ENCODE measurements around the gene SRXN1. TPM values are rescaled to one million over a fixed set of nuclear protein-coding genes. Genes with fewer than 3 reads are reported as not detected.

Gene SRXN1
- total and polyA plus RNA-seq, 9 donors = 8.4 to 13.7 (median 10.6) TPM

DNA sequence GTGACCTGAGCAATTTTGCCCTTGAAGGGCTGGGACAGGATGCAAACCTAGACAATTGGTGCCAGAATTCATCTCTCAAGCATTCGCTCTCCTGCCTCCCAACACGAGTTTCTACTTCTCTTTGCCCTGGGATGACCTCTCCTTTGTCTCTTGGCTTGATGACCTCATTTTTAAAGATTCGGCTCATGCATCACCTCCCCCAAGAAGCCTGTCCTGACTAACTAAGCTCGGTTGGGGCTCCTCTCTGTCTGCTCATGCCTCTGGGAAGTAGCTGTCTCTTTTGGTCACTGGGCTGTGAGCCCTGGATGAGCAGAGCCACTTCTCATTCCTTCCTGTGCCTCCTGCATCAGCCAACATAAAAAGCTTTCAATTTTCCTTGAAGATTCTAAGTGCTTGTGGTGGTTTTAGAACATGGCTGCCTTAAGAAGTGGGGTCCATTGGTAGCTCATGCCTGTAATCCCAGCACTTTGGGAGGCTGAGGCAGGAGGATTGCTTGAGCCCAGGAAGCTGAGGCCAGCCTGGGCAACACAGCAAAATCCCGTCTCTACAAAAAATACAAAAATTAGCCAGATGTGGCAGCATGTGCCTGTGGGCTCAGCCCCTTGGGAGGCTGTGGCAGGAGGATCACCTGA, 31.8 kb downstream of the SRXN1 start:
- Histone ChIP-seq H3K9me3 (replicated peaks; ENCODE audit: control insufficient read depth, low read depth, low read length) (peaks cover 6% of the 10 kb centered on the region), H3K27me3 (ENCODE audit: control insufficient read depth, insufficient read depth, low read length) (peaks cover 2% of the 10 kb centered on the region)

GRCh38 chr20:620246-620645, 32.8 kb downstream of the SRXN1 start:
- Histone ChIP-seq H3K27ac (ENCODE audit: low read length) (no peak overlapping the region), H3K4me1 (ENCODE audit: control insufficient read depth, insufficient read depth, low read length) (peaks cover 4% of the 10 kb centered on the region), H3K4me3 (ENCODE audit: low read length) (no peak overlapping the region), H3K9me3 (replicated peaks; ENCODE audit: control insufficient read depth, low read depth, low read length) (peaks cover 6% of the 10 kb centered on the region), H3K36me3 (ENCODE audit: control insufficient read depth, insufficient read depth, low read length) (no peaks in the 10 kb centered on the region), H3K27me3 (ENCODE audit: control insufficient read depth, insufficient read depth, low read length) (peaks cover 2% of the 10 kb centered on the region)
- no peak for DNase-seq
- 3% methylated on average over 5 of the region's 7 CpGs for WGBS (ENCODE audit: insufficient coverage)

More for the DNA sequence above, 31.8 kb downstream of the SRXN1 start:
- Histone ChIP-seq H3K27ac (ENCODE audit: low read length) (no peak overlapping the region), H3K36me3 (ENCODE audit: control insufficient read depth, insufficient read depth, low read length) (no peaks in the 10 kb centered on the region), H3K4me3 (ENCODE audit: low read length) (no peak overlapping the region), H3K4me1 (ENCODE audit: control insufficient read depth, insufficient read depth, low read length) (peaks cover 4% of the 10 kb centered on the region)
- no peak for DNase-seq
- 37% methylated on average over 4 of the region's 5 CpGs for WGBS (ENCODE audit: insufficient coverage)

- Histone ChIP-seq H3K36me3 (ENCODE audit: control insufficient read depth, insufficient read depth, low read length) (no peaks in the 10 kb centered on the region), H3K4me3 (ENCODE audit: low read length) (no peak overlapping the region), H3K27ac (ENCODE audit: low read length) (no peak overlapping the region), H3K9me3 (replicated peaks; ENCODE audit: control insufficient read depth, low read depth, low read length) (peaks cover 6% of the 10 kb centered on the region), H3K4me1 (ENCODE audit: control insufficient read depth, insufficient read depth, low read length) (peaks cover 4% of the 10 kb centered on the region), H3K27me3 (ENCODE audit: control insufficient read depth, insufficient read depth, low read length) (peaks cover 2% of the 10 kb centered on the region)
- DNase-seq = no peak
- WGBS (ENCODE audit: insufficient coverage) = 90% methylated on average over 4 of the region's 5 CpGs
Observed at GRCh38 chr20:618980-619379, 34.0 kb downstream of the SRXN1 start.

DNA sequence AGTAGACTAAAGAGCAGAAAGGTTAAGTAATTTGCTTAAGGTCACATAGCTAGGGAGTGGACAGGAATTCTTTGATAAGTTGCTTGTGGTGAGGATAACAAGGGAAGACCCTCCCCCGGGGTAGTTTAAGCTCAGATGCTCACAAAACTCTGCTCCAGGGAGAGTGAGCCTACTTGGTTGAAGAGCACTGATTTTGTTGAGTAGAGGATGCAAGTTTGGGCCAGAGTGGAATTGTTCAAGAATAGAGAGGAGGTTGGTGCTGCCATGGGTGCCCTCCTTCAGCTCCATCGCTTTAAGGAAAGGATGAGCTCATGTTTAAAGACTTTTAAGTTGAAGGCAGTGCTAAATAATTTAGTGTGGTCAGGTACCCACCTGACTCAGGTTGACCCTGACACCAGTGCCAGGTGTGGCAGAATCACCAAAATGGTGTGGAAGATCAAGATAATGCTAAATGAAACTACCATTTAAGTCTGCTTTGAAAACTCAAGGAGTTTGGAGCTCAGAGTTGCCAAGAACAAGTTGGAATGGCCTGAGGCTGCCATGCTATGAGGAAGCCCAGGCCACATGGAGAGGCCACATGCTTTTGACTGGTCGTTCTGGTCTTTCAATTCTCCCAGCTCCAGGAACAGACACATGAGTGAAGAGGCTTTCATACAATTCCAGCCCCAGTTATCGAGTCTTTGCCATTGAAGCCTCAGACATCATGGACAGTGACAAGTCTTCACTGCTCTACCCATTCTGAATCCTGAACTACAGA, 34.9 kb downstream of the SRXN1 start:
- Histone ChIP-seq H3K4me3 (ENCODE audit: low read length) (no peak overlapping the region), H3K27me3 (ENCODE audit: control insufficient read depth, insufficient read depth, low read length) (peaks cover 4% of the 10 kb centered on the region)

DNA sequence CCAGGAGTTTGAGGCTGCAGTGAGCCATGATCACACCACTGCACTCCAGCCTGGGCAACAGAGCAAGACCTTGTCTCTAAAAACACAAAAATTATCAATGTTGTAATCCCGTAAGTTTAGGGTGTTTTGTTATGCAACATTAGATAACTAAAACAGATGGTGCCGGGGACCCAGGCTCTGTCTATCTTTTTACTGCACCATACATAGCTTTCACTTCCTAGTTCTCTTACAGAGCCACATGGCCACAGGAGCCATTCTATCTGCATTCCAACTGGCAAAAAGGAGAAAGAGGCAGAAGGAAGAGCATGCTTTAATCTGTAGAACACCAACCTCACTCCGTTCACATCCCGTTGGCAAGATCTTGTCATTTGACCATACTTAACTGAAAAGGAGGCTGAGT, 37.5 kb downstream of the SRXN1 start:
- Histone ChIP-seq H3K36me3 (ENCODE audit: control insufficient read depth, insufficient read depth, low read length) (no peaks in the 10 kb centered on the region), H3K4me3 (ENCODE audit: low read length) (no peak overlapping the region), H3K9me3 (replicated peaks; ENCODE audit: control insufficient read depth, low read depth, low read length) (peaks cover 6% of the 10 kb centered on the region), H3K4me1 (ENCODE audit: control insufficient read depth, insufficient read depth, low read length) (peaks cover 28% of the 10 kb centered on the region), H3K27me3 (ENCODE audit: control insufficient read depth, insufficient read depth, low read length) (peaks cover 24% of the 10 kb centered on the region), H3K27ac (ENCODE audit: low read length) (no peak overlapping the region)
- DNase-seq = no peak
- WGBS (ENCODE audit: insufficient coverage) = no CpG with 5 or more reads among the region's 4 CpGs

More for the DNA sequence above, 34.9 kb downstream of the SRXN1 start:
- WGBS (ENCODE audit: insufficient coverage) = 85% methylated on average over 4 of the region's 4 CpGs
- Histone ChIP-seq H3K9me3 (replicated peaks; ENCODE audit: control insufficient read depth, low read depth, low read length) (peaks cover 6% of the 10 kb centered on the region), H3K4me1 (ENCODE audit: control insufficient read depth, insufficient read depth, low read length) (peaks cover 8% of the 10 kb centered on the region), H3K36me3 (ENCODE audit: control insufficient read depth, insufficient read depth, low read length) (no peaks in the 10 kb centered on the region), H3K27ac (ENCODE audit: low read length) (no peak overlapping the region)
- DNase-seq = no peak

DNA sequence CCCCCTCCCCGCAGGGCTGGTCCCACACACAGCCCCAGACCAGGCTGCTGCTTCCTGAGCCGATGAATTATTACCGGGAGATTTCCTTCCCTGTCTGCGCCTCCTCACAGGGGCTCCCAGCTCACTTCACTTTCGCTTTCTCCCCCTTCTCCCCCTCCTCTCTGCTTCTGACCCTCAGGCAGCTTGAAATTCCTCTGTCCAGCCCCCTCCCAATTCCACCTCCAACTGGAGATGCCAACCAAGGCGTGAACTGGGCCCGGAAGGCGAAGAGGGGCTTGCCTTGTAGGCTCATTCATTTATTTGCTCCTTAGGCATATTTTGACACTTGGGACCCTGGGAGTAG, 41.2 kb downstream of the SRXN1 start:
- H3K9me3 ChIP-seq (replicated peaks; ENCODE audit: control insufficient read depth, low read depth, low read length) = no peaks in the 10 kb centered on the region
- no peak overlapping the region for H3K4me3 ChIP-seq (ENCODE audit: low read length)
- no peak for DNase-seq
- WGBS (ENCODE audit: insufficient coverage) = 0% methylated on average over 4 of the region's 8 CpGs
- peaks cover 47% of the 10 kb centered on the region for H3K4me1 ChIP-seq (ENCODE audit: control insufficient read depth, insufficient read depth, low read length)
- peaks cover 6% of the 10 kb centered on the region for H3K36me3 ChIP-seq (ENCODE audit: control insufficient read depth, insufficient read depth, low read length)
- H3K27me3 ChIP-seq (ENCODE audit: control insufficient read depth, insufficient read depth, low read length) = peaks cover 42% of the 10 kb centered on the region
- H3K27ac ChIP-seq (ENCODE audit: low read length) = peak overlapping the region; percentile 55

DNA sequence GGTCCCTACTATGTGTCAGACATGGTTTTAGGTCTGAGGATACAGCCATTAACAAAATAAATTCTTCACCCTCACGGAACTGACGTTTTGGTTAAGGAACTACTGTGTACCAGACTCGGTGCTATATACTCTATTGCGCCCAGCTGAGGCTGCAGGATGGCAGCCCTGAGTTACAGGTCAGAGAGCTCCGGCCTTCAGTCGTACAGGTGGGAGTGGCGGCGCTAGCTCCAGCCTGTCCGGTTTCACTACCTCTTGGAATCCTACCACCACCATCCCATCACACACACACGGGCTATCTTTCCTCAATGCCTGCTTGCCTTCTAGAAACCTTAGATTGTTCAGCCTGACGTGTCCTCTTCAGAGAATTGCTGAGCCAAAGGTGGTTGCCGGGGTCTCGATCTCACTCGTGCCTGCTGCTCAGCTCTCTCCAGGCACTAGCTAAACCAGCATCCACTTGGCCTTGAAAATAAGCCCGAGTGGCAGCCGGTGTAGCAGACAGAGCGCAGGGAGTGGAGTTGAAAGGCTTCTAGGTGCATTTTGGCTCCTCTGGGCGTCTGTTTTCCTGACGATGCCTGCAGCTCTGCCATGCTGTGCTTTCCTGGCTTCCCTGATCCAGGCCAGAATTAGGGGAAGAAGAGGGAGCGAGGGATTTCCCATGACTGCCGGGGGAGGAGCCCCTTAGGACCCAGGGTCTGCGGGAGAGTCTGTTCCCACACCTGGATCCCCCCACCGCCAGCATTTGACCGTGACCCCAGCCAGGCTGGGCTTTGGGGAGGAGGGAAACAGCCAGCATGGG, 41.8 kb downstream of the SRXN1 start:
- peak overlapping the region; percentile 55 for H3K27ac ChIP-seq (ENCODE audit: low read length)

DNA sequence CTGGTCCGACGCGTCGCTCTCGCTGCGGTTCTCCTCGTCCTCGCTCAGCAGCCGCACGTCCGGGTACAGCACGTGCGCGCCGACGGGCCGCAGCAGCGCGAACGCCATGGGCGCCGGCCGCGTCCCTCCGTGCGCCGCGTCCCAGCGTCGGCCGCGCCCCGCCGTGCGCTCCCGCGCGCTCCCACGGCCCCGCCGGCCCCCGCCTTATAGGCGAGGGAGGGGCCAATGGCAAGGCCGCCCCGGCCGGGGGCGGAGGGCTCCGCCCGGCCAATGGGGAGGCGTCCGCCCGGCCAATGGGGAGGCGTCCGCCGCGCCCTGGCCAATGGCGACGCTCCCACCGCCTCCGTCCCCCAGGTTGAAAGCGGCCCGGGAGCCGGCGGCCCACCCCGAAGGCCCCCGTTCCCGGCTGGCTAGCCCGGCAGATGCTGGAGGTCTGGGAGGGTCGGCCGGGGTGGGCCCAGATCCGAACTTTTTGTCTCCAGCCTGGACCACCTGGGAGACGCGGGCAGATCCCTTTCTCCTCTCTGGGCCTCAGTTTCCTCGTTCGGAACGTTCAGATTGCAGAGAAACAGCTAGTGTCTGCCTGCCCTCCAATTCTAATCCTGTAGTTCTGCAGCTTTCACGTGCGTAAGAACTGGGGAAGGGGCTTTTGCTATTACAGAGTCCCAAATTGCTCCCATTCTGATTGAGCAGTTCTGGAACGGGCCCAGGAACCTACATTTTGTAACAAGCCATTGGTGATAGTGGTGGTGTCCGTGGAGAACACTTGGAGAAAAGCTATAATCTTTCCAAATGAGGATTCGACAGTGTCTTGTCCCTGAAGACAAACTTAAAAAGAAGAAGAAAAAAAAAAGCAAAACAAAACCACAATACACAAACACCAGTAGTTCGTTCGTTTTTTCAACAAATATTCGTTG, 42.6 kb downstream of the SRXN1 start, which contains the start of gene TCF15:
TSS of gene TCF15 (minus strand) at position 180 of the 917 bp plus-strand sequence. CDS start at position 108, 72 bp downstream.
- Histone ChIP-seq H3K27me3 (ENCODE audit: control insufficient read depth, insufficient read depth, low read length) (peaks cover 42% of the 10 kb centered on the region), H3K4me3 (ENCODE audit: low read length) (peak within 1 kb of the TSS; percentile 45), H3K4me1 (ENCODE audit: control insufficient read depth, insufficient read depth, low read length) (peaks cover 54% of the 10 kb centered on the region), H3K27ac (ENCODE audit: low read length) (peak within 1 kb of the TSS; percentile 3), H3K9me3 (replicated peaks; ENCODE audit: control insufficient read depth, low read depth, low read length) (no peaks in the 10 kb centered on the region), H3K36me3 (ENCODE audit: control insufficient read depth, insufficient read depth, low read length) (peaks cover 6% of the 10 kb centered on the region)
- DNase-seq = peak; percentile 90
- WGBS (ENCODE audit: insufficient coverage) = under 1% methylated on average over 75 of the region's 84 CpGs

More for the DNA sequence above, 41.8 kb downstream of the SRXN1 start:
- WGBS (ENCODE audit: insufficient coverage) = 49% methylated on average over 18 of the region's 24 CpGs
- Histone ChIP-seq H3K4me3 (ENCODE audit: low read length) (no peak overlapping the region), H3K4me1 (ENCODE audit: control insufficient read depth, insufficient read depth, low read length) (peaks cover 47% of the 10 kb centered on the region), H3K36me3 (ENCODE audit: control insufficient read depth, insufficient read depth, low read length) (peaks cover 6% of the 10 kb centered on the region), H3K27me3 (ENCODE audit: control insufficient read depth, insufficient read depth, low read length) (peaks cover 42% of the 10 kb centered on the region), H3K9me3 (replicated peaks; ENCODE audit: control insufficient read depth, low read depth, low read length) (no peaks in the 10 kb centered on the region)
- no peak for DNase-seq

DNA sequence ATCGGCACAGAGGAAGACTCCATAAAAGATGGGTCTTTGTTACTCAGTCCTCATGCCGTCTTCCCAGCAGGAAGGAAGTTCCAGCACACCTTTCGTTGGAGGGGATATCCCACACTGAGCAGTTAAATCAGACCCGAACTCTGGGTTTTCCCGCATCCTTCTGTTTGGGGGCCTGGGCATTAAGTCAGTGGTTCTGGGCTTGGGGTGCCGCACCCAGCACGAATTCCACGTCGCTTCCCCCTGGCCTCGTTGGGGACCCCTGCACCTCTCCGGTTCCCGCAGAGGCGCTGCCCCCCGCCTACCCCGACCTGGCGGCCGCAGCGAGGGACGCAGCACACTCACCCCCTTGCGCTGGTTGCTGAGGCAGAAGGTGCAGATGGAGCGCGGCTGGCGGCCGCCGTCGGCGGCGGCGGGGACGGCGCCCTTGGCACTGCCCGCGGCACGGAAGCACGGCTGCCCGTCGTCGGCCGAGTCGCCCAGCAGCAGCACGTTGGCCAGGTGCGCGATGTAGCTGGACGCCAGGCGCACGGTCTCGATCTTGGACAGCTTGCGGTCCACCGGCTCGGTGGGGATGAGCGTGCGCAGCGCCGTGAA, 43.5 kb downstream of the SRXN1 start:
- H3K4me3 ChIP-seq (ENCODE audit: low read length) = peak overlapping the region; percentile 45
- peaks cover 6% of the 10 kb centered on the region for H3K36me3 ChIP-seq (ENCODE audit: control insufficient read depth, insufficient read depth, low read length)
- H3K4me1 ChIP-seq (ENCODE audit: control insufficient read depth, insufficient read depth, low read length) = peaks cover 60% of the 10 kb centered on the region
- 3% methylated on average over 53 of the region's 54 CpGs for WGBS (ENCODE audit: insufficient coverage)
- H3K9me3 ChIP-seq (replicated peaks; ENCODE audit: control insufficient read depth, low read depth, low read length) = no peaks in the 10 kb centered on the region
- no peak for DNase-seq
- peak overlapping the region; percentile 3 for H3K27ac ChIP-seq (ENCODE audit: low read length)
- H3K27me3 ChIP-seq (ENCODE audit: control insufficient read depth, insufficient read depth, low read length) = peaks cover 42% of the 10 kb centered on the region

Measured in muscle of leg (tissue), 11 donors.